NCI-H82 treated with DMSO at 0.1 percent for 48 hours (cell line): ENCODE data around the gene PNPO.

ENCODE experiments used
- DNase-seq: peaks from one replicate; lab custom pipeline; 2025; ENCODE audit not compliant: unreplicated experiment; lab: John Stamatoyannopoulos, UW

Gene PNPO

GRCh38 chr17:47949197-47949759 lies 7.9 kb downstream of the PNPO start:
- DNase-seq = peak; percentile 65

- no peak for DNase-seq
Observed at GRCh38 chr17:47949946-47950345, 8.6 kb downstream of the PNPO start.

DNA sequence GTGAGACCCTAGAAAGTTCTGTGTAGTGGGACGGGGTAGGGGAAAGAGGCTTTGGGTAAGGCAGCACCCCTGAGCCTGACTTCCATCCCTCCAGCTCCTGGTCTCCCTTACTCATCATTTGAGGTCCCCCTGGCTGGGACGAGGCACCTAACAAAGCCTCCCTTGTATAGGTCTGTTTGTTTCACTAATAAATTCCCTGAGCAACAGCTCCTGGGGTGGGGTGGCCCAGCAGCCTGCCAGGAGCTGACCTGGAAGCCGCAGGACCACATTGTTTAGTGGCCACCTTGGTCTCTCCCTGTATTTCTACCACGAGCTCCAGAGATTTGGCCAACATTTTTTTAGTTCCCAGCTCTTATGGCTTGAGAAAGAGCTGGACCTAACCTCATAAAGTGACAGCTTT lies 9.1 kb downstream of the PNPO start:
- DNase-seq = no peak

- no peak for DNase-seq
Observed at GRCh38 chr17:47952171-47953021, 11.0 kb downstream of the PNPO start.

GRCh38 chr17:47953909-47954308 lies 12.5 kb downstream of the PNPO start:
- no peak for DNase-seq

- DNase-seq = no peak
Observed at GRCh38 chr17:47955497-47956461, 14.4 kb downstream of the PNPO start.

DNA sequence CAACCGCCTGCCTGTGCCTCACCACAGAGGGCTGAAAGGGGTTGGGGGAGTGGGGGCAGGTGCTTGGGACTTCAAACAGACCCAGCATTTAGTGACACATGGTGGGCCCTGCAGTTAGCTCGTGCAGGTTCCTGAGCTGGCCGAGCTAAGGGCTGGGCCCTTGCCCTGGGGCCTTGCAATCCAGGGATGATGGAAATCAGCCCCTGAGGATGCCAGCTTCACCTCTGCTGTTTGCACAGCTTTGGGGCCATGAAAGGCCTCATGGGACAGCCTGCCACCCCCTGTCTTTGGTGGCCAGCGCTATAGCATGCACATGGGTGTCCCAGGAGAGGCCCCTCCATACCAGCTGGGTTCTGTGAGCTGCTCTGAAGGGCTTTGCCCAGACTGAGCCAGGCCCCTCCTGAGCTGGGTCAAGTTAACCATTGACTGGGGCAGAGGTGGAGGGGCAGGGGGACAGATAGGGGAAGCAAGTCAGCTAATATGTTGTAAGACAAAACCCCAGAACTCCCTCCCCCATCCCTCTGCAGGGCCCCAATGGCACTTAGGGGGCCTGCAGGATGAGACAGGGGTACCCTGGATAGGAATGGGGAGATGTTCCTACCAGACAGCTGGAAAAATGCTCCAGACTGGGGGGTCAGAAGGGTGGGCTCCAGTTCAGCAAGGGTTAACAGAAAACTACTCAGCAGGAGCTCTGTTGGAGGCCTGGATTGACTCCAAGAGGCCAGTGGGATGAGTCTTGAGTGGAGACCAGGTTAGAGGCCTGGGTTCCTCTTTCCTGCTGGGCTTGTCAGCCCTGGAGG lies 15.6 kb downstream of the PNPO start:
- no peak for DNase-seq

GRCh38 chr17:47957591-47958490 lies 16.5 kb downstream of the PNPO start, which contains the start of gene PRR15L:
TSS of gene PRR15L (minus strand) at chr17:47957883. CDS start at chr17:47953234, 4,649 bp downstream.
- DNase-seq = no peak

GRCh38 chr17:47959825-47960655 lies 18.7 kb downstream of the PNPO start:
- DNase-seq = no peak

DNA sequence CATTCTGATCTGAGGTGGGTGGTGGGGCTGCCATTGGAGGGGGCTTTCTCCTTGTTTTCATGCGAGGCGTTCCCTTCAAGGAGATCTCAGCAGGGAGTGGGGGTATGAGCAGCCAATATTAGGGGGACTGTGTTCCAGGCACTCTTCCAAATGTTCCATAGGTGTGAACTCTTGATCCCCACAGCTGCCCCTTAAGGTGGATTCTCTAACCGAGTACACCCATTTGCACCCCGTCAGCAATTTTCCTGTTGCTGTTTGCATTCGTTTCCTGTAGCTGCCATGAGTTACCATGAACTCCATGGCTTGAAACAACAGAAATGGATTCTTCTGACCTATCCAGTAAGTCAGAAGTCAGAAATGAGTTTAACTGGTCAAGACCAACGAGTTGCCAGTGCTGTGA lies 20.0 kb downstream of the PNPO start:
- no peak for DNase-seq

GRCh38 chr17:47962901-47963300 lies 21.5 kb downstream of the PNPO start:
- no peak for DNase-seq

- DNase-seq = no peak
Observed at GRCh38 chr17:47964856-47965255, 23.5 kb downstream of the PNPO start.

DNA sequence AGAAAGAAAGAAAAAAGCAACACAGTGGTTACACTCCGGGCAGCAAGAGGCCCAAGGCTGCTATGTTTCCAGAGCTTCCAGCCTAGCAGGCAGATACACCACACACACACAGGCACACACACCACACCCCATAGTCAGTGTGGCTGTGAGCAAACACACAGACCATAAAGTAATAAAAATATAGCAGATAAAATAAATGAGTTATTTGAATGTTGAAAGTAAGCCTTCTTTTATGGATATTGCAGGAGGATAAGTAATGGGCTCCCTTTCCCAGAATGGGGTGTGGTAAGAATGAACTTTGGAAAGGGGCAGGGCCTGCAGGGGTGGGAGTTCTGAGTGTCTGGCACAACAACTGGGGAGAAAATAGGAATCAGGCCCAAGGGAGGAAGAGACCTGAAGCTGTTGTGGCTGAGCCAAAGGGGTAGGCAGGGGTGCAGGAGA lies 24.7 kb downstream of the PNPO start:
- no peak for DNase-seq

DNA sequence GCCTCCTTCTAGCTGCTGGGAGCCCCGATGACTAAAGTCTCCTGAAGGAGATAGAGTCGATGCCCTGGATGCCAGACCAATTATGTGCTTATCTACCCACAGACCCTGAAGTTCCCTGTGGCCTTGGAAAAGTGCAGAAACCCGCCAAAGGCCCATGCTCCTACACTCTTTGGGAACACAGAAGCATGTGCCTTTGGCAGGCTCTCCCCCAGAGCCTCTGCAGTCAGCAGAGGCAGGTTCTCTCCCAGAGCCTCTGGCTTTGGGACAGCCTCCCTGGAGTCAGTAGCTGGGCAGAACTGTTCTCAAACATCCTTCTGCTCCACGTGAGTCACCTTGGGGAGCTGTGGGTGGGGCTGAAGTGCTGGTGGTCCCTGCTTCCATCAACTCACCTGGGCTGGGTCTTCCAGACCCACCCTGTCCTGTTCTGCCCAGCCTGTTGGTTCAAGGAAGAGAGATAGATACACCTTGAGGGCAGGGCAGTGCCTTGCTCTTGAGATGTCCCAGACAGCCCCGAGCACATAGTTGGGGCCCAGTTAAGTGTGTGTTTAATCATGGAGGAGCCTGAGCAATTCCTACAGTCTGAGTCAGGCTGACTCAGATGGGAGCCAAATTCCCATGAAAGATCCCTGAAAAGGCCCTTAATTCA lies 26.4 kb downstream of the PNPO start:
- no peak for DNase-seq

- DNase-seq = no peak
Observed at GRCh38 chr17:47968836-47969235, 27.5 kb downstream of the PNPO start.

GRCh38 chr17:47969930-47970724 lies 28.8 kb downstream of the PNPO start:
- no peak for DNase-seq

GRCh38 chr17:47970725-47971499 lies 29.5 kb downstream of the PNPO start, which contains the start of gene CDK5RAP3:
TSS of gene CDK5RAP3 (plus strand) at chr17:47971113. CDS start at chr17:47971147, 34 bp downstream.
- peak; percentile 99 for DNase-seq
